GM18867 (cell line): Measurements from ENCODE around the gene UGT1A1.
A peak's percentile ranks its signal among the peaks of the same experiment; 100 is the strongest.
"Not testable (repeated sequence)": the region's sequence is repeated elsewhere in the genome, so short reads cannot be mapped to it uniquely, and the experiment has no call there.

ENCODE experiments used
- ATAC-seq: cut with Tn5 transposase; IDR thresholded peaks from one replicate; pipeline ENCODE4 v1.9.1; 2021; ENCODE audit warnings: mild to moderate bottlenecking, moderate library complexity; ENCODE audit not compliant: unreplicated experiment

Gene UGT1A1

GRCh38 chr2:233760043-233760442 lies at the start of gene UGT1A1:
TSS of gene UGT1A1 (plus strand) at chr2:233760270. CDS start at chr2:233760288, 18 bp downstream.
- ATAC-seq, result no peak

- peak; percentile 57 for ATAC-seq
Observed at GRCh38 chr2:233711312-233712008, 48.6 kb upstream of the UGT1A1 start.

- no peak for ATAC-seq
Observed at GRCh38 chr2:233712611-233713261, 47.3 kb upstream of the UGT1A1 start, which contains the start of gene UGT1A5. TSS of gene UGT1A5 (plus strand) at chr2:233712907. CDS start at chr2:233712992, 85 bp downstream.

- no peak for ATAC-seq
Observed at GRCh38 chr2:233713262-233713615, 46.8 kb upstream of the UGT1A1 start.

GRCh38 chr2:233714121-233714520 lies 45.9 kb upstream of the UGT1A1 start:
- ATAC-seq, result no peak

- ATAC-seq, result no peak
Observed at GRCh38 chr2:233718552-233718951, 41.5 kb upstream of the UGT1A1 start, which contains the start of gene UGT1A4. TSS of gene UGT1A4 (plus strand) at chr2:233718736. CDS start at chr2:233718821, 85 bp downstream.

GRCh38 chr2:233728723-233729301 lies 31.3 kb upstream of the UGT1A1 start, which contains the start of gene UGT1A3:
TSS of gene UGT1A3 (plus strand) at chr2:233729042. CDS start at chr2:233729127, 85 bp downstream.
- ATAC-seq, result no peak

GRCh38 chr2:233736868-233737653 lies 23.0 kb upstream of the UGT1A1 start:
- not testable (repeated sequence) for ATAC-seq

- ATAC-seq, result no peak
Observed at GRCh38 chr2:233740870-233741269, 19.2 kb upstream of the UGT1A1 start.

GRCh38 chr2:233743464-233744259 lies 16.4 kb upstream of the UGT1A1 start:
- no peak for ATAC-seq

GRCh38 chr2:233745073-233745755 lies 14.9 kb upstream of the UGT1A1 start:
- ATAC-seq, result no peak

GRCh38 chr2:233745838-233746237 lies 14.2 kb upstream of the UGT1A1 start:
- ATAC-seq, result not testable (repeated sequence)

GRCh38 chr2:233746475-233747282 lies 13.4 kb upstream of the UGT1A1 start:
- ATAC-seq, result no peak

- ATAC-seq, result no peak
Observed at GRCh38 chr2:233747283-233747544, 12.9 kb upstream of the UGT1A1 start.

GRCh38 chr2:233750689-233751088 lies 9.4 kb upstream of the UGT1A1 start:
- ATAC-seq, result not testable (repeated sequence)

- not testable (repeated sequence) for ATAC-seq
Observed at GRCh38 chr2:233751212-233752009, 8.7 kb upstream of the UGT1A1 start.

GRCh38 chr2:233754872-233755611 lies 5.0 kb upstream of the UGT1A1 start:
- no peak for ATAC-seq
